Activated T-helper 1 cell treated with Interleukin-2 at 50 U/mL for 16 hours (primary cell): ENCODE data around the gene MED17.

Experiments
- DNase-seq: peaks from one replicate; pipeline ENCODE4 v3.0.0-alpha.2; 2020; ENCODE audit warnings: low read depth

The MED17 gene

GRCh38 chr11:93817426-93818348 is 33.6 kb downstream of the MED17 start:
- DNase-seq = no peak

GRCh38 chr11:93819966-93820695 is 36.0 kb downstream of the MED17 start:
- no peak for DNase-seq

- DNase-seq = no peak
These were observed 36.8 kb downstream of the MED17 start for GRCh38 chr11:93820847-93821246.

- DNase-seq = no peak
These were observed 37.5 kb downstream of the MED17 start for GRCh38 chr11:93821617-93822016.

- DNase-seq = no peak
These were observed 38.3 kb downstream of the MED17 start for GRCh38 chr11:93822359-93822758.

GRCh38 chr11:93823210-93823609 is 39.1 kb downstream of the MED17 start:
- no peak for DNase-seq

- DNase-seq = no peak
These were observed 43.3 kb downstream of the MED17 start for GRCh38 chr11:93827363-93827762.

GRCh38 chr11:93829598-93829997 is 45.5 kb downstream of the MED17 start:
- no peak for DNase-seq

GRCh38 chr11:93831343-93832127 is 47.5 kb downstream of the MED17 start:
- DNase-seq = no peak

- no peak for DNase-seq
These were observed 48.7 kb downstream of the MED17 start for GRCh38 chr11:93832780-93833179.

GRCh38 chr11:93838967-93839366 is 54.9 kb downstream of the MED17 start:
- DNase-seq = no peak

GRCh38 chr11:93840180-93840579 is 56.1 kb downstream of the MED17 start:
- no peak for DNase-seq

GRCh38 chr11:93840981-93841380 is 56.9 kb downstream of the MED17 start:
- DNase-seq = no peak

- no peak for DNase-seq
These were observed 57.4 kb downstream of the MED17 start for GRCh38 chr11:93841446-93841845.

- no peak for DNase-seq
These were observed 58.0 kb downstream of the MED17 start for GRCh38 chr11:93842034-93842433.

GRCh38 chr11:93842461-93842860 is 58.4 kb downstream of the MED17 start:
- no peak for DNase-seq

- DNase-seq = no peak
These were observed 59.8 kb downstream of the MED17 start for GRCh38 chr11:93843906-93844305.

GRCh38 chr11:93844568-93844967 is 60.5 kb downstream of the MED17 start:
- DNase-seq = no peak

- DNase-seq = no peak
These were observed 61.4 kb downstream of the MED17 start for GRCh38 chr11:93845181-93846092.

GRCh38 chr11:93846411-93846810 is 62.3 kb downstream of the MED17 start:
- DNase-seq = no peak

- no peak for DNase-seq
These were observed 65.1 kb downstream of the MED17 start for GRCh38 chr11:93849201-93849600.
